ENCODE data around the gene ZNF384.
"Not testable (repeated sequence)": the region's sequence is repeated elsewhere in the genome, so short reads cannot be mapped to it uniquely, and the experiment has no call there.

ZNF384 gene

GRCh38 chr12:6688999-6689882 is at the start of gene ZNF384:
Gene ZNF384 (minus strand): TSS chr12:6689375. CDS start chr12:6679520, 9,855 bp downstream.
- DNase-seq, result peak; percentile 90

- DNase-seq, result no peak
Measured at GRCh38 chr12:6736754-6737153, 47.6 kb upstream of the ZNF384 start.

- DNase-seq, result peak; percentile 35
Measured at GRCh38 chr12:6735448-6736191, 46.4 kb upstream of the ZNF384 start.

- no peak for DNase-seq
Measured at GRCh38 chr12:6734506-6735387, 45.6 kb upstream of the ZNF384 start.

- DNase-seq, result no peak
Measured at GRCh38 chr12:6730169-6730568, 41.0 kb upstream of the ZNF384 start.

GRCh38 chr12:6729186-6729585 is 40.0 kb upstream of the ZNF384 start:
- no peak for DNase-seq

GRCh38 chr12:6725350-6725749 is 36.2 kb upstream of the ZNF384 start:
- DNase-seq, result no peak

GRCh38 chr12:6724409-6724797 is 35.2 kb upstream of the ZNF384 start:
- DNase-seq, result no peak

- DNase-seq, result peak; percentile 95
Measured at GRCh38 chr12:6723607-6724408, 34.6 kb upstream of the ZNF384 start, which contains the start of gene COPS7A. Gene COPS7A (plus strand): TSS chr12:6724046. CDS start chr12:6724657, 611 bp downstream.

GRCh38 chr12:6722863-6723262 is 33.7 kb upstream of the ZNF384 start:
- no peak for DNase-seq

GRCh38 chr12:6716874-6717437 is 27.8 kb upstream of the ZNF384 start:
- DNase-seq, result no peak

GRCh38 chr12:6716031-6716873 is 27.1 kb upstream of the ZNF384 start:
- DNase-seq, result not testable (repeated sequence)

- DNase-seq, result no peak
Measured at GRCh38 chr12:6708960-6709394, 19.8 kb upstream of the ZNF384 start.

GRCh38 chr12:6708351-6708750 is 19.2 kb upstream of the ZNF384 start:
- not testable (repeated sequence) for DNase-seq

- DNase-seq, result no peak
Measured at GRCh38 chr12:6703631-6704030, 14.5 kb upstream of the ZNF384 start.

- DNase-seq, result no peak
Measured at GRCh38 chr12:6701078-6701768, 12.0 kb upstream of the ZNF384 start.

- DNase-seq, result no peak
Measured at GRCh38 chr12:6700646-6701051, 11.5 kb upstream of the ZNF384 start, which contains the start of gene PIANP. Gene PIANP (minus strand): TSS chr12:6700815. CDS start chr12:6698061, 2,754 bp downstream.

GRCh38 chr12:6699989-6700645 is 10.9 kb upstream of the ZNF384 start:
- DNase-seq, result no peak

Data from COR-L47 (cell line).